Fibroblast of pulmonary artery (primary cell): ENCODE data around the gene NAA10.

Experiments used
- DNase-seq: peaks from one replicate; pipeline ENCODE4 v3.0.0-alpha.2; 2010; ENCODE audit warnings: low read depth
- H3K4me3 ChIP-seq: replicated peaks from 2 replicates; pipeline ENCODE4 v1.5.1; 2011; ENCODE audit warnings: low read depth, mild to moderate bottlenecking, control low read depth, low read length, moderate library complexity
- TF ChIP-seq, protein P1 (sequence below): IDR thresholded peaks from 2 replicates; pipeline ENCODE4 v1.5.1; 2011; ENCODE audit warnings: mild to moderate bottlenecking, control low read depth, low read length, inconsistent platforms; ENCODE audit errors: missing control alignments

The NAA10 gene

DNA sequence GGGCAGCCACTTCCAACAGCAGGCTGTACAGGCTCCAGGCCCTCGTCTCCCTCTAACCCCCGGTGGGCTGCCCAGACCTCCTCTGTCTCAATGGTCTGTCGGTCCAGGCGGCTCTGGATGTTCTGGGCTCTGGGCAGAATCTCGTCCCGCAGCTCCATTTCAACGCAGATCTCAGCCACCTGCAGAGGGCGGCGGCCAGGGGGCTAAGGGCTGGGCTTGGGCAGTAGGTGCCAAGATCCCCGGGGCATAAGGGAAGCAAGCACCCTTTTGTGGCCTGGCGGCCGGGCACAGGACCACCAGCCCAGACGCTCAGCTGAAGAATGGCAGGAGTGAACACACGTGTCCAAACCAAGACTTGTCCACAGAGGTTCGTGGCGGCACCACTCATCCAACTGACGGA is 21.1 kb downstream of the NAA10 start:
- DNase-seq: no peak
- H3K4me3 ChIP-seq: no peak overlapping the region
- TF ChIP-seq, protein P1, sequence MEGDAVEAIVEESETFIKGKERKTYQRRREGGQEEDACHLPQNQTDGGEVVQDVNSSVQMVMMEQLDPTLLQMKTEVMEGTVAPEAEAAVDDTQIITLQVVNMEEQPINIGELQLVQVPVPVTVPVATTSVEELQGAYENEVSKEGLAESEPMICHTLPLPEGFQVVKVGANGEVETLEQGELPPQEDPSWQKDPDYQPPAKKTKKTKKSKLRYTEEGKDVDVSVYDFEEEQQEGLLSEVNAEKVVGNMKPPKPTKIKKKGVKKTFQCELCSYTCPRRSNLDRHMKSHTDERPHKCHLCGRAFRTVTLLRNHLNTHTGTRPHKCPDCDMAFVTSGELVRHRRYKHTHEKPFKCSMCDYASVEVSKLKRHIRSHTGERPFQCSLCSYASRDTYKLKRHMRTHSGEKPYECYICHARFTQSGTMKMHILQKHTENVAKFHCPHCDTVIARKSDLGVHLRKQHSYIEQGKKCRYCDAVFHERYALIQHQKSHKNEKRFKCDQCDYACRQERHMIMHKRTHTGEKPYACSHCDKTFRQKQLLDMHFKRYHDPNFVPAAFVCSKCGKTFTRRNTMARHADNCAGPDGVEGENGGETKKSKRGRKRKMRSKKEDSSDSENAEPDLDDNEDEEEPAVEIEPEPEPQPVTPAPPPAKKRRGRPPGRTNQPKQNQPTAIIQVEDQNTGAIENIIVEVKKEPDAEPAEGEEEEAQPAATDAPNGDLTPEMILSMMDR: no peak

DNA sequence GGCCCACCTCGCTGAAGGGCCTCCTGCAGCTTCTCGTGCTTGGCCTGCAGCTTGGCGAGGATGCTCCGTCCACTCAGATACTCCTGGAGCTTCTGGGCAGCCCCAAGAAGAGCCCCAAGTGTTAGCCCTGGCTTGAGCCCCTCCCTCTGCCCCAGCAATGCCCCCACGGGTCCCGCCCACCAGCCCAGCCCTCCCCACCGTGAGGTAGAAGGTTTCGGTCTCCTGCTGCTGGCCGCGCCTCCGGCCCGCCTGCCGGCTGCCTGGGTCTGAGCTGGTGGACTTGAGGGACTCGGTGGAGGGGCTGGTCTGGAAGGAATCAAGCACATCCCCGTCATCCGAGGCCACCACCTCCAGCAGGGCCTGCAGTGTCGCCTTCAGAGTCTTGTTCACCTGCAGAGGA is 21.6 kb downstream of the NAA10 start:
- no peak overlapping the region for H3K4me3 ChIP-seq
- no peak for DNase-seq
- TF ChIP-seq, protein P1: no peak

DNA sequence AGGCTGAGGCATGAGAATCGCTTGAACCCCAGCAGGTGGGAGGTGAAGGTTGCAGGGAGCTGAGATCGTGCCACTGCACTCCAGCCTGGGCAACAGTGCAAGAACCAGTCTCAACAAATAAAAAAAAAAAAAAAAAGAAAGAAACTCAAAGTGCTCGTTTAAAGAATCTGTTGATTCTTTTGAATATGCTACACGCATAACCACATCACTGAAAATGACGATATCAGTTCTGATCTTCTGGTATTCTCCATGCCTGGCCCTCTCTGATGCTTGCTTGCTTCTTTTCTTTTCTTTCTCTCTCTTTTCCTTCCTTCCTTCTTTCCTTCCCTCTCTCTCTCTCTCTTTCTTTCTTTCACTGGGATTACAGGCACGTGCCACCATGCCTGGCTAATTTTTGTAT is 23.0 kb downstream of the NAA10 start:
- TF ChIP-seq, protein P1: no peak
- no peak overlapping the region for H3K4me3 ChIP-seq

DNA sequence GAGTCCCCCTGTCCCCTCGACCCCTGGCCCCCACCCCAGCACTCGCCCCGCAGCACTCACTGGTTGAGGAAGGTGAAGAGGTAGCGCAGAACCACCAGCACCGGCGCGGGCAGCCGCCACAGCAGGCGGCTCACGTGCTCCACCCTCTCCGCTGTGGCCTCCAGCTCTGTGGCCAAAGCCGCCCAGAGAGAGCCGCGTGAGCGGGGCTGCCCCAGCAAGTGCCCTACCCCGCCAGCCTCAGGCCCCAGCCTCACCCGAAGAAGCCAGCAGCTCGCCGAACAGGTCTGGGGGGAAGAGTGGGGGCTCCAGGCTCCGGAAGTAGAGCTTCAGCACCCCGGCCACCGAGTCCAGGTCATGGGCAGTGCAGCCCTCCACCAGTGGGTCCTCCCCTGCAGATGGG is 24.4 kb downstream of the NAA10 start:
- H3K4me3 ChIP-seq: no peak overlapping the region
- TF ChIP-seq, protein P1: no peak
- no peak for DNase-seq

More for the DNA sequence above, 23.0 kb downstream of the NAA10 start:
- DNase-seq: no peak

DNA sequence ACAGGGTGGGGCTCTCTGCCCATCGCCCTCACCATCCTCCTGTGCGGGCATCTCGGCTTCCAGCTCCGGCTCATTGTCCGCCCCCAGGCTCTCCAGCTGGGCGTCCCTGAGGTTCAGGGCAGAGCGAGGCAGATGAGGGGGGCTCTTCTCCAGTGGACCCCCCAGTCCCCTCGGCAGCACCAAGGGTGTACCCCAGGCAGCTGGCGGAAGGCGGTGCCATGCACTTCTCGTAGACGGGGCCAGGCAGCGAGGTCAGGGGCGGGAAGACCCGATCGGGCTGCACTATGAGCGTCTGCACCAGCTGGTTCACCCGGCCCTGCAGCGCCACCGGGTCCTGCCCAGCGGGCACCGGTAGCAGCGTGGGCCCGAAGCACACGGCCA is 24.9 kb downstream of the NAA10 start:
- no peak overlapping the region for H3K4me3 ChIP-seq
- no peak for DNase-seq
- TF ChIP-seq, protein P1: no peak

DNA sequence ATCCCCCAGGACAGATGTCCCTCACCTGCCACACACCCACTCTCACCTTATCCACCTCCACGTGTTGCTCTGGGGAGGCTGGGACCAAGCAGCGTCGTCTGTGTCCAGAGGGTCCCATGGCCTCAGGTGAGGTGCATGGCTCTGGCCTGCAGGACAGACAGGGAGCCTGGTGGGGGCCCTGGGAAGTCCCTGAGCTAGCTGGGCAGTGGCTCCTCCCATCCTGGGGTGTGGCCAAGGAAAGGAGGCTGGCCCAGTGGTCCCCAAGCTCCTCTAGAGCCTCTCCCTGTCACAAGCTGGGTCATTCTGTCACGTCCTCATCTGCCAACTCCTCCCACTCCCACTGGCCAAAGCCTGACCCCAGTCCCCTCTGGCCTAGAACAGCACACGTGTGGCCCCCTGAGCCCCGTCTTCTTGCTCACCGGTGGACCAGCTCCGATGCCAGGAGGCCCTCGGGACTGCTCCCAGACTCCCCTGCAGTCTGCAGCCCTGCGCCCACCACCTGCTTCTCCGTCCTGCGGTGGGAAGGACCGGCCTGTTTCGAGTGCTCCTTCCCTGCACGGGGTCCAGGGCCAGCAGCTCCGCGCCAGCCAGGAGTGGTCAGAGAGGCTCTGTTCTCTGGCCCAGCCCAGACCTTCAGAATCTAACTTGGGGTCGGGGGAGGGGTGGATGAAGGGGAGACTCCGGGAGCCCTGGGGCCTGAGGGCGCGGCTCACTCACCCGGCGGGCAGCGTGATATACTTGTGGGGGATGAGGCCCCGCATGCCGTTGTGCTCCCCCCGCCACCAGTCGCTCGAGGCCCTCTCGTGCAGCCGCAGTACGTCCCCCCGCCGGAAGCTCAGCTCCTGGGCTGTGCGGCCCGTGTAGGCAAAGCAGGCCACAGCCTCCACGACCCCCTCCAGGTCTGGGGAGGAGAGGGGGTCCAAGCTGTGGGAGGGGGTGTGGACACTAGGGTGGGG is 25.5 kb downstream of the NAA10 start:
- no peak overlapping the region for H3K4me3 ChIP-seq
- TF ChIP-seq, protein P1: no peak
- no peak for DNase-seq
